Measurements from ENCODE around the gene SLC12A9. TPM values are rescaled to one million over a fixed set of nuclear protein-coding genes. Genes with fewer than 3 reads are reported as not detected.

SLC12A9 gene
- total RNA-seq, 4 donors from 2014 or later: 22.5 to 33.8 (median 26.4) TPM

- no peaks in the 10 kb centered on the region for H3K27me3 ChIP-seq
- 87% methylated on average over 15 of the region's 15 CpGs for WGBS
- H3K36me3 ChIP-seq: peaks cover 56% of the 10 kb centered on the region
- no peaks in the 10 kb centered on the region for H3K9me3 ChIP-seq
- no peaks in the 10 kb centered on the region for H3K4me1 ChIP-seq
- H3K27ac ChIP-seq: no peak overlapping the region
- no peak for TF ChIP-seq EP300 (IDR thresholded peaks at IDR 0.05)
- no peak for TF ChIP-seq POLR2AphosphoS5 (IDR thresholded peaks at IDR 0.05)
- TF ChIP-seq CTCF (IDR thresholded peaks at IDR 0.05): no peak
- TF ChIP-seq POLR2A (IDR thresholded peaks at IDR 0.05): no peak
- no peak for DNase-seq (ENCODE audit: low spot score in 2 of 2)
- H3K4me3 ChIP-seq: no peak overlapping the region
Observed at GRCh38 chr7:100859856-100860255, 7.3 kb downstream of the SLC12A9 start.

GRCh38 chr7:100860702-100861615 is 8.4 kb downstream of the SLC12A9 start:
- TF ChIP-seq POLR2A (IDR thresholded peaks at IDR 0.05) (no peak), POLR2AphosphoS5 (IDR thresholded peaks at IDR 0.05) (no peak), EP300 (IDR thresholded peaks at IDR 0.05) (no peak), CTCF (IDR thresholded peaks at IDR 0.05) (no peak)
- DNase-seq (ENCODE audit: low spot score in 2 of 2): no peak
- Histone ChIP-seq H3K27ac (no peak overlapping the region), H3K4me1 (peaks cover 11% of the 10 kb centered on the region), H3K36me3 (peaks cover 50% of the 10 kb centered on the region), H3K27me3 (no peaks in the 10 kb centered on the region), H3K4me3 (no peak overlapping the region), H3K9me3 (no peaks in the 10 kb centered on the region)
- 98% methylated on average over 5 of the region's 18 CpGs for WGBS

- no peaks in the 10 kb centered on the region for H3K9me3 ChIP-seq
- WGBS: 94% methylated on average over 13 of the region's 14 CpGs
- DNase-seq (ENCODE audit: low spot score in 2 of 2): no peak
- no peak overlapping the region for H3K4me3 ChIP-seq
- no peaks in the 10 kb centered on the region for H3K27me3 ChIP-seq
- TF ChIP-seq POLR2A (IDR thresholded peaks at IDR 0.05) (no peak), CTCF (IDR thresholded peaks at IDR 0.05) (no peak), EP300 (IDR thresholded peaks at IDR 0.05) (no peak)
- H3K36me3 ChIP-seq: peaks cover 44% of the 10 kb centered on the region
- no peak overlapping the region for H3K27ac ChIP-seq
- peaks cover 17% of the 10 kb centered on the region for H3K4me1 ChIP-seq
Observed at GRCh38 chr7:100861616-100861985, 9.1 kb downstream of the SLC12A9 start.

- H3K4me3 ChIP-seq: no peak overlapping the region
- no peaks in the 10 kb centered on the region for H3K27me3 ChIP-seq
- H3K4me1 ChIP-seq: peaks cover 31% of the 10 kb centered on the region
- 84% methylated on average over 10 of the region's 10 CpGs for WGBS
- peaks cover 36% of the 10 kb centered on the region for H3K36me3 ChIP-seq
- no peak overlapping the region for H3K27ac ChIP-seq
- TF ChIP-seq POLR2AphosphoS5 (IDR thresholded peaks at IDR 0.05): no peak
- TF ChIP-seq POLR2A (IDR thresholded peaks at IDR 0.05): no peak
- TF ChIP-seq EP300 (IDR thresholded peaks at IDR 0.05): no peak
- TF ChIP-seq CTCF (IDR thresholded peaks at IDR 0.05): no peak
- no peaks in the 10 kb centered on the region for H3K9me3 ChIP-seq
- no peak for DNase-seq (ENCODE audit: low spot score in 2 of 2)
Observed at GRCh38 chr7:100863406-100863950, 11.0 kb downstream of the SLC12A9 start.

- Histone ChIP-seq H3K9me3 (no peaks in the 10 kb centered on the region), H3K36me3 (peaks cover 34% of the 10 kb centered on the region), H3K27ac (no peak overlapping the region), H3K27me3 (no peaks in the 10 kb centered on the region), H3K4me1 (peaks cover 40% of the 10 kb centered on the region), H3K4me3 (no peak overlapping the region)
- TF ChIP-seq POLR2A (IDR thresholded peaks at IDR 0.05): no peak
- TF ChIP-seq EP300 (IDR thresholded peaks at IDR 0.05): no peak
- no peak for TF ChIP-seq POLR2AphosphoS5 (IDR thresholded peaks at IDR 0.05)
- TF ChIP-seq CTCF (IDR thresholded peaks at IDR 0.05): no peak
- WGBS: 92% methylated on average over 10 of the region's 12 CpGs
- DNase-seq (ENCODE audit: low spot score in 2 of 2): no peak
Observed at GRCh38 chr7:100864263-100864845, 11.8 kb downstream of the SLC12A9 start.
